IgD-negative memory B cell (primary cell): ENCODE results near the gene CDC42EP5. TPM values are rescaled to one million over a fixed set of nuclear protein-coding genes. Genes with fewer than 3 reads are reported as not detected.
"Not testable (repeated sequence)": the region's sequence is repeated elsewhere in the genome, so short reads cannot be mapped to it uniquely, and the experiment has no call there.

Source experiments
- H3K27ac Mint-ChIP-seq, 3 donors: one replicate each; pipeline ENCODE4 v1.8.0; 2020 to 2022; ENCODE audit warnings: mild to moderate bottlenecking in 3 of 3, mixed read lengths in 3 of 3, moderate library complexity in 1 of 3
- H3K27me3 Mint-ChIP-seq: one replicate; pipeline ENCODE4 v1.8.0; 2021; ENCODE audit warnings: mixed read lengths
- H3K36me3 Mint-ChIP-seq: one replicate; pipeline ENCODE4 v1.8.0; 2020; ENCODE audit warnings: mild to moderate bottlenecking, mixed read lengths
- H3K4me1 Mint-ChIP-seq, 3 donors: one replicate each; pipeline ENCODE4 v1.8.0; 2020 to 2022; ENCODE audit warnings: mixed read lengths in 3 of 3, mild to moderate bottlenecking in 1 of 3
- H3K4me3 Mint-ChIP-seq, 4 donors: one replicate each; pipeline ENCODE4 v1.8.0; 2020 to 2022; ENCODE audit warnings: mild to moderate bottlenecking in 4 of 4, mixed read lengths in 4 of 4, moderate library complexity in 3 of 4
- H3K9me3 Mint-ChIP-seq, 3 donors: one replicate each; pipeline ENCODE4 v1.8.0; 2020 to 2021; ENCODE audit warnings: mixed read lengths in 3 of 3, mild to moderate bottlenecking in 1 of 3
- polyA plus RNA-seq: library from polyadenylated mRNA; unstranded; fragments of 300-500 nt; fragmentation: Illumina TruSeq; gene quantifications from one replicate; pipeline ENCODE4 v1.2.3, GENCODE V29; 2021

The CDC42EP5 gene, protein sequence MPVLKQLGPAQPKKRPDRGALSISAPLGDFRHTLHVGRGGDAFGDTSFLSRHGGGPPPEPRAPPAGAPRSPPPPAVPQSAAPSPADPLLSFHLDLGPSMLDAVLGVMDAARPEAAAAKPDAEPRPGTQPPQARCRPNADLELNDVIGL
- not detected for polyA plus RNA-seq

DNA sequence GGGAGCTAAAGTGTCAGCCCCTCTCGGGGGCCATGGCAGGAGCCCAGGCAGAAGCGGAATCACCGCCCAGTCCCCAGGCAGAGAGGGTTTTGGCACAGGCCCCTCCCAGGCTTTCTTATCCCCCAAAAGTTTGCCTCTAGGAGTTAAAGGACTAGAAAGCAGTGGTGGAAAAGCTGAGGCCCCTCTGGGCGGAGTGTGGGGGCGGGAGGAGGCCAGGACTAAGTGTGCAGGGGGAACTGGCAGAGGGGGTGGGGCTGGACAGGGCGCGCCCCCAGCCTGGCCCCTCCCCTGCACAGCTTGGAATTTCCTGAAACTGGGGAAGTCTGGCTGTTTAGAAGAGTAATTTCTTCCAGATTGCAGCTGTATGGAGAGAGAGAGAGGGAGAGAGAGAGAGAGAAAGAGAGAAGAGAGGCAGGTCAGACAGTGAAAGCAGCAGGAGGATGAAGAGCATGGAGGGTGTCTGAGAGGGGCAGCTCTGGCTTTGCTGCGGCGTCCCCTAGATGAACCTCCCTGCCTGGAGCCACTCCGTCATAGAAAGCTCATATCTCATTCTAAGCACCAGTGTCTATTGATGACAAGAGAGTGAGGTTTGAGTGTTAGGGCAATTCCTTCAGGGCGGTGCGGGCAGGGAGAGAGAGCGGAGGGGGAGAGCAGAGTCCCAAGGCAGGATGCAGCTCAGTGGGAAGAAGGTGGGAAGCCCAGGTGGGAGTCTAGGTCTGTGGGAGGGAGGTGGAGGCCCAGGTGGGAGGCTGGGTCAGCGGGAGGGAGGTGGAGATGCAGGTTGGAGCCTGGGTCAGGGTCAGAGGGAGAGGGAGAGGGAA lies at the start of gene CDC42EP5:
Gene CDC42EP5 (minus strand): TSS at position 226 of the 821 bp plus-strand sequence. CDS start 7,749 bp downstream, outside the sequence.
- H3K4me3 Mint-ChIP-seq, result no peak within 1 kb of the TSS
- peaks cover 6 to 11% (median 6%) of the 10 kb centered on the region in 3 donors for H3K4me1 Mint-ChIP-seq
- H3K36me3 Mint-ChIP-seq, result no peaks in the 10 kb centered on the region
- no peaks in the 10 kb centered on the region for H3K9me3 Mint-ChIP-seq
- H3K27ac Mint-ChIP-seq, result no peak within 1 kb of the TSS
- H3K27me3 Mint-ChIP-seq, result peaks cover 38% of the 10 kb centered on the region

DNA sequence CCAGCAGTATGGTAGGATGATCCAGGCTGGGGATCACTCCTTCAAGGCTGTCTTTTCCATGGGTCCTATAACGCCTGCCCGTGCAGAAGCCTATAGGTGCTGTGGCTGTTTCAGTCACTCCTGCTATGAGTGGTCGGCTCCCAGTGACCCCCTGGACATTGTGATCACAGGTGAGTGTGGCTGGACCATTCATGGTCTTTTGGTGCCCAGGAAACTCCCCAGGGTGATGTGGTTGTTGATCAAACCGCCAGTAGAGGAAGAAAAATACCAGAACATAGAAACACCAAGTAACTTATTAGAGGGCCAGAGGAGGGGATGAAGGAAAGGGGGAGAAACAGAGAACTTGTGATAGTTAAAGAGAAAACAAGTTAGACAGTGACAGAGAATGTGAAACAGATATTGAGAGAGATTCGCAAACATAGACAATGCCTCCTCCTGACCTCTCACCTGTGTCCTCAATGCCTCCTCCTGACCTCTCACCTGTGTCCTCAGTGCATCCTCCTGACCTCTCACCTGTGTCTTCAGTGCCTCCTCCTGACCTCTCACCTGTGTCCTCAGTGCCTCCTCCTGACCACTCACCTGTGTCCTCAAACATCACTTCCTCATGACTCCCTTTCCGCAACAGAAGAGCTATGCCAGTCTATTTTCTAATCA lies 48.9 kb upstream of the CDC42EP5 start:
- H3K36me3 Mint-ChIP-seq, result peaks cover 2% of the 10 kb centered on the region
- H3K9me3 Mint-ChIP-seq, result peaks cover 4 to 8% (median 5%) of the 10 kb centered on the region in 3 donors
- H3K4me1 Mint-ChIP-seq, result peaks cover 17 to 34% (median 23%) of the 10 kb centered on the region in 3 donors
- no peak overlapping the region for H3K27ac Mint-ChIP-seq
- peaks cover 32% of the 10 kb centered on the region for H3K27me3 Mint-ChIP-seq
- H3K4me3 Mint-ChIP-seq, result peak overlapping the region in 2 of 4 donors; percentile 57 to 76

DNA sequence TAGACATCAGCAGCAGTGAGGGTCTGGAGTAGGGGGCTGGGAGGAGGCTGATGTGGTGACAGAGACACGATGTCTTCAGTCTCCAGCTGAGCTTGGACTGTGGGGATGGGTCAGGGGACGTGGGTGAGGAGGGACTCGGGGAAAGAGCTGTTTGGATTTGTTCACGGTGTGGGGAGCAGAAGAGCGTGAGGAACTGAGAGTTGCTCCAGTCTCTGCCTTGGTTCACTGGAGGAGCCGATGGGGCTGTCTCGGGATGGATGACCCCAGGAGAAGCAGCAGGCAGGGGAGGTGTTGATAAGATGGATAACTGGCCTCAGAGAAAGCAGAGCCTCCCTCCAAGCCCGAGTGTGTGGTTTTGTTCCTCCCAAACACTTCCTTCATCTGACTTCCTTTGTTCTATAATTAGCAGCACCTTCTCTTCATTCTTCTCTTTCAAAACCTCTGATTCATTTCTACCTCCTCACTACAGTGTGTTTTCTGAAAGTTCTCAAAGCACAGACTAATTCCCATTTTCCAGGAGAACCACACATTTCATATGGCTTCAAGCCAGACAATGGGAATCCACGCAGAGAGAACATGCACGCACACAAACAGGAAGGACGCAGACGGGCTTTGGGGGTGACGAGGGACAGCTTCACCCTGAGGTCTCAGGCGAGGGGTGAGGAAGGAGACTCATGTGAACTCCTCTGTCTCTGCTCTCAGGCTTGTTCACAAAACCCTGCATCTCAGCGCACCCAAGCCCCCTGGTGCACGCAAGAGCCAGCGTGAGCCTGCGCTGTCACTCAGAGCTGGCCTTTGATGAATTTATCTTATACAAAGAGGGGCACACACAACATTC lies 48.1 kb upstream of the CDC42EP5 start:
- H3K9me3 Mint-ChIP-seq, result peaks cover 4 to 8% (median 4%) of the 10 kb centered on the region in 3 donors
- H3K27ac Mint-ChIP-seq, result peak overlapping the region in 1 of 3 donors; percentile 55
- H3K4me1 Mint-ChIP-seq, result peaks cover 17 to 34% (median 23%) of the 10 kb centered on the region in 3 donors
- peaks cover 32% of the 10 kb centered on the region for H3K27me3 Mint-ChIP-seq
- H3K36me3 Mint-ChIP-seq, result peaks cover 2% of the 10 kb centered on the region
- H3K4me3 Mint-ChIP-seq, result peak overlapping the region in 3 of 4 donors; percentile 3 to 87 (median 76)

DNA sequence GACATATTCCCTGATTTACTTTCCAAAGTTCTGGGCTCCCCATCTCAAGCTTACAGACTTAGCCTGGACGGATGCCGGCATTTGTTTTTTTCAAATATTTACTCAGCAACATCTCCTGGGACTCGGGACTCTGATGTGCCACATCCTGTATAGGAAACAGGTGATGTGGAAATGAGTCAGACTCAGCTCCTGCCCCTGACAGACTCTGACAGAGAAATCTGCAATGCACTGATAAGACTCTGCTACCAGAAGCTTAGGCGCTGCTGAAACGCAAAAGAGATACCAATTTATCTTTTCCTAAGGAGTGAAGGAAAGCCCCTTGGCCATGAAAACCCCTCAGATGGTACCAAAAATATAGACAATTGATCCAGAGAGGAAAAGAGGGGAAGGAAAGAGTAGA lies 45.7 kb upstream of the CDC42EP5 start:
- Mint-ChIP-seq H3K9me3 (peaks cover 4 to 8% (median 4%) of the 10 kb centered on the region in 3 donors), H3K27me3 (peaks cover 46% of the 10 kb centered on the region), H3K4me3 (no peak overlapping the region), H3K36me3 (no peaks in the 10 kb centered on the region), H3K27ac (no peak overlapping the region), H3K4me1 (peaks cover 17 to 34% (median 23%) of the 10 kb centered on the region in 3 donors)

DNA sequence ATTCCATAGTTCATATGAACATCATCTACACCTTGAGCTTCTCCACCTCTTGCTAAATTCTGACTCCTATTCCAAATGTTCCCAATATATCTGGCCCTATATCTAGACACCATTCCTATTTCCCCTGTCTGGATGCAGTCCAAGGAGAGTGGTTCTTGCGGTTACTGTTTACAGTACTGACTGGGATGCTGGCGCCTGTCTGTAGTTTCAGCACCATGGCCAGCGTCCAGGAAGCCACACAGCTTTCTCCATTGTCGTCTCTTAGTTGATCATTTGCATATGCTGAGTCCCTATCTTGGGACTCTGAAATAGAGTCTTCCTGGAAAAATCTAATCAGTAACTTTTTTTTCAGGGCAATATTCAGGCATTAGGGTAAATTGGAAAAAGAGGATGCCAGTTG lies 44.4 kb upstream of the CDC42EP5 start:
- Mint-ChIP-seq H3K27me3 (peaks cover 57% of the 10 kb centered on the region), H3K36me3 (no peaks in the 10 kb centered on the region), H3K4me3 (no peak overlapping the region), H3K9me3 (peaks cover 4 to 8% (median 4%) of the 10 kb centered on the region in 3 donors), H3K4me1 (peaks cover 17 to 31% (median 19%) of the 10 kb centered on the region in 3 donors), H3K27ac (no peak overlapping the region)

DNA sequence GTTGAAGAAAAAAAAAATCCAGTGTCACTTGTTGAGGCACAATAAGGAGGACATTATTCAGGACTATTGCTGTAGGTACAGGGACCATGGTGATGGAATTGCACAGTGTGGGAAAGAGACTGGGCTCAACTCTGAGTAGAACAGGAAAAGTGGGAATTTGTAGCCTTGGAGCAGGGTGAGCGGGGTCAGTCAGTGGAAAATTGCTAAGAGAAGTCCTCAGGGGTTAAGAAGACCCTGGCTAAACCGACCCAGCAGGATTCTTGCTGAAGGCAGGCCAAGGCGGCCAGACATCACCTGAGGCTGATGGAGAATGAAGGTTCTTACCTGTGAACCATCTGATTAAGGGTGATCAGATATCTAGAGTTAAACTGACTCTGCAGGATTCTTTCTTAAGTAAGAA lies 42.1 kb upstream of the CDC42EP5 start:
- Mint-ChIP-seq H3K36me3 (no peaks in the 10 kb centered on the region), H3K4me1 (peaks cover 3 to 12% (median 9%) of the 10 kb centered on the region in 3 donors), H3K4me3 (no peak overlapping the region), H3K27ac (no peak overlapping the region), H3K9me3 (peaks cover 4 to 8% (median 4%) of the 10 kb centered on the region in 3 donors), H3K27me3 (peaks cover 49% of the 10 kb centered on the region)

DNA sequence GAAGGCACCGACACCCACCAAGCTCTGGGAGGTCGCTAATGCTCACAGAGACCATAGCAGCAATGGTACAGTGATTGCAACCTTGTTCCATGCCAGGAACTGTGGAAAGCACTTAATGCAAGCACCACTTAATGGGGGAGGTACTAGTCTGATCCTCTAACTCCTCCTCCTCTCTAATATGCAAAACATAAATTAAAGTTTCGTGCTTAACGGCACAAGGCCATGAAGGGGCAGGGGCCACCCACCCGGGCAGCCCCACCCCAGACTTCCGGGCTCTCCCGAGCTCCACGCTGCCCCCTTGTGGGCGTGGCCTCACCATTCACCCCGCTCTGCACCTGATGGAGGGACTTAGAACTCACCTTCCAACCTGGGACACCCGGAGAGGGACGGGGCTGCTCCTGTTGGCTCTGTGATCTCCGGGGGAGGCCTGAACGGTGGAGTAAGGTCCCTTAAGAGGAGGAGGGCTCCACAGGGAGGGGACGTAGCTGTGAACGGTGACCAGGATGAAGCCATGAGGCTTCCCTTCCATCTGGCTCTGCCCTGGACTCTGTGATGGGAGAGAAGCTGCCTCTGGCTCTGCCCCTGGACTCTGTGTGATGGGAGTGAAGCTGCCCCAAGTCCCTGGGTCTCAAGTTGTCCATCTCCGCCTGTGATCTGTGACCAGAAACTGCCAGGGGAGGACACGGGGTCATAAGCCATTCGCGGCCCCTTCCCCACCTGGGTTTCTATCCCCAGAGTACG lies 36.3 kb upstream of the CDC42EP5 start:
- H3K36me3 Mint-ChIP-seq, H3K9me3 Mint-ChIP-seq, H3K27ac Mint-ChIP-seq: not testable (repeated sequence)
- peaks cover 46% of the 10 kb centered on the region for H3K27me3 Mint-ChIP-seq
- H3K4me3 Mint-ChIP-seq, result peak overlapping the region in 1 of 4 donors; percentile 45
- peaks cover 9 to 17% (median 16%) of the 10 kb centered on the region in 3 donors for H3K4me1 Mint-ChIP-seq

GRCh38 chr19:54508487-54508886 lies 35.4 kb upstream of the CDC42EP5 start:
- Mint-ChIP-seq H3K4me1 (peaks cover 9 to 17% (median 16%) of the 10 kb centered on the region in 3 donors), H3K27me3 (peaks cover 44% of the 10 kb centered on the region)
- H3K27ac Mint-ChIP-seq, H3K4me3 Mint-ChIP-seq, H3K9me3 Mint-ChIP-seq, H3K36me3 Mint-ChIP-seq: not testable (repeated sequence)

- H3K9me3 Mint-ChIP-seq, result peaks cover 2 to 3% (median 3%) of the 10 kb centered on the region in 3 donors
- peaks cover 42% of the 10 kb centered on the region for H3K27me3 Mint-ChIP-seq
- H3K27ac Mint-ChIP-seq, result no peak overlapping the region
- H3K4me3 Mint-ChIP-seq, result peak overlapping the region in 2 of 4 donors; percentile 60 to 65
- H3K36me3 Mint-ChIP-seq, result no peaks in the 10 kb centered on the region
- peaks cover 9 to 17% (median 16%) of the 10 kb centered on the region in 3 donors for H3K4me1 Mint-ChIP-seq
Measured at GRCh38 chr19:54507824-54508223, 34.7 kb upstream of the CDC42EP5 start.

DNA sequence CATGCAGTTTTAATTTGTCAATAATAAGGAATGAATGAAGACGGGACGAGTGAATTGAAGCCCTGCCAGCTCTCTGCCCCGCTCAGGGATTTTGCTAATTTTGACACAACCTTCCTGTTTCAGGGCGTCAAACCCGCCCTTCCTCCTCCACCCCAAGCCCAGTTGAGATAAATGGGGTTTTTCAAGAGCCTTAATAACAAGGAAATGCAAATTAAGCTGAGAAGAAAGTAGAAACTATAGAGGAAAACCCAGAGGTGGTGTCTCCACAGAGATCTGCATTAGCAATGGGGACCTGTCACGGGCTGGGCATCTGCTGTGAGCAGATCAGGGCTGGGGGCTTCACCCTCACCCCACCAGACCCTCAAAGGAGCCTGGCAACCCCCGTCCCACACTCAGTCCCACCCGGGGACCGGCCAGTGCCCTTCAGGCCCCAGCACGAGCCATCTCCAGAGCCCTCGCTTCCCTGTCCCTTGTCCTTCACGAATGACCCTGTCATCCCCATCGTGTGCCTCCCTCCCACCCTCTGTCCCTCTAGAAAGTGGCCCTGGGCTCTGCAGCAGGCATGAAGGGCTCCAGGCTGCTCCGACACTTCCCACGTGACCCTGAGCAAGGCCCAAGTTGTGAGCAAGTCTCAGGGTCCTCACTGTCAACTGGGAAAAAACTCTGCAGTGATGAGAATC lies 34.1 kb upstream of the CDC42EP5 start:
- H3K27me3 Mint-ChIP-seq, result peaks cover 35% of the 10 kb centered on the region
- H3K4me1 Mint-ChIP-seq, result peaks cover 9 to 17% (median 16%) of the 10 kb centered on the region in 3 donors
- not testable (repeated sequence) for H3K9me3 Mint-ChIP-seq, H3K36me3 Mint-ChIP-seq
- H3K4me3 Mint-ChIP-seq, result peak overlapping the region in 3 of 4 donors; percentile 29 to 70 (median 60)
- H3K27ac Mint-ChIP-seq, result peak overlapping the region in 1 of 3 donors; percentile 0

DNA sequence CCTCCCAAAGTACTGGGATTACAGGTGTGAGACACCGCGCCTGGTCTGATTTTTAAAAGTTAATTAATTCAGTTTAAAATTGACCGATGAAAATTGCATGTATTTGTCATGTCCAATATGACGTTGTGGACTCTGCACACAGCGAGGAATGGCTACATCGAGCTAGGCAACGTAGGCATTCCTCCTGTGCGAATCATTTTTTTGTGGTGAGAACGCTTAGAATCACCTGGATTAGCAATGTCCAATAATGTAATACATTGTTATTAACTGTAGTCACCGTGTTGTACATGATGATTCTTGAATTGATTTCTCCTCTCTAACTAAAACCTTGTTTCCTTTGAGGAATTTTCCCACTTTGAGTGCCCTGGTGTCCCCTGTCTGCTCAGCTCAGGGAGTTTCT lies 33.0 kb upstream of the CDC42EP5 start:
- Mint-ChIP-seq H3K4me1 (peaks cover 9 to 17% (median 16%) of the 10 kb centered on the region in 3 donors), H3K27ac (no peak overlapping the region), H3K9me3 (peaks cover 2 to 5% (median 3%) of the 10 kb centered on the region in 3 donors), H3K27me3 (peaks cover 34% of the 10 kb centered on the region), H3K4me3 (no peak overlapping the region), H3K36me3 (no peaks in the 10 kb centered on the region)

DNA sequence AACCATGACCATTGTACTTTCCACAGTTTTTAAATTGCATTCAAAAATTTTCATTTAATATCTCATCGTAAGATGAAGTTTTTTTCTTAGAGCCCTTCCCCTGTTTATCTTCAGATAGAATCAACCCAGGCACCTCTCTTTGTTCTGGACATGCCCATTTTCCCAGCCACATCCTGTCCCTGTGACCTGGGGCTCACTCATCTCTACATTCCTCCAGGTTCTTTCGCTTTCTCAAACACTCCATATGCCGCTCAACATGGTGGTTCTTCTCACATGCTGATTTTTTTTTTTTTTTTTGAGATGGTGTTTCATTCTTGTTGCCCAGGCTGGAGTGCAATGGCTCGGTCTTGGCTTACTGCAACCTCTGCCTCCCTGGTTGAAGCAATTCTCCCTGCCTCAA lies 32.4 kb upstream of the CDC42EP5 start:
- not testable (repeated sequence) for H3K4me3 Mint-ChIP-seq
- H3K27me3 Mint-ChIP-seq, result peaks cover 34% of the 10 kb centered on the region

DNA sequence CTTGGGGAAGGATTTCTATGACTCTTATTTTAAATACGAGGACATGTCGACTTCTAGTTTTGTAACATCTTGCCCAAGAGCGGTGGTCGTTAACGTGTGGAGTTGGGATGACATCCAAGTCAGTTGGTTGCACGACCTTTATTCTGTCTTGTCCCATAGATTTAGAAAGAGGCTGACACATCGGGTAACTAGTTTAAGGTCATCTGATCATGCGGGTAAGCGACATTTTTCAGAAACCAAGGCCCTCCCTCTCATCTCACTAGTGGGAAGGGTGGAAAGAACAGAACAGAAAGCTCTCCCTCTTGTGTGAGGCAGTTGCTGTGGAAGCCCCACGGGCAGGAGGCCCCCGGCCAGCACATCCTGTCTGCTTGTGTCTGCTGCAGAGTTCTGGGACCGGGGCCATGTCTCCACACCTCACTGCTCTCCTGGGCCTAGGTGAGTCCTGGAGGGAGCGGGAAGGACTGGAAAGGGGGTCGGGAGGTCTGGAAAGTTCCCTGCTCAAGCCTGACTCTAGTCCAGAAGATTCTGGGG lies 29.5 kb upstream of the CDC42EP5 start, which contains the start of gene LAIR2:
Gene LAIR2 (plus strand): TSS at position 314 of the 531 bp plus-strand sequence. CDS start 88 bp downstream, at position 402.
- no peak within 1 kb of the TSS for H3K4me3 Mint-ChIP-seq
- H3K27ac Mint-ChIP-seq, result no peak within 1 kb of the TSS
- H3K27me3 Mint-ChIP-seq, result peaks cover 46% of the 10 kb centered on the region
- peaks cover 2 to 5% (median 3%) of the 10 kb centered on the region in 3 donors for H3K9me3 Mint-ChIP-seq
- peaks cover 9 to 13% (median 12%) of the 10 kb centered on the region in 3 donors for H3K4me1 Mint-ChIP-seq
- no peaks in the 10 kb centered on the region for H3K36me3 Mint-ChIP-seq

More for the DNA sequence above, 32.4 kb upstream of the CDC42EP5 start:
- H3K27ac Mint-ChIP-seq, H3K36me3 Mint-ChIP-seq, H3K9me3 Mint-ChIP-seq: not testable (repeated sequence)
- peaks cover 9 to 17% (median 16%) of the 10 kb centered on the region in 3 donors for H3K4me1 Mint-ChIP-seq
